HG03108 (cell line): ENCODE measurements around the gene SLC24A3.

Experiments used
- ATAC-seq: cut with Tn5 transposase; IDR thresholded peaks from one replicate; pipeline ENCODE4 v1.9.1; 2021; ENCODE audit warnings: moderate library complexity; ENCODE audit not compliant: unreplicated experiment

The SLC24A3 gene

DNA sequence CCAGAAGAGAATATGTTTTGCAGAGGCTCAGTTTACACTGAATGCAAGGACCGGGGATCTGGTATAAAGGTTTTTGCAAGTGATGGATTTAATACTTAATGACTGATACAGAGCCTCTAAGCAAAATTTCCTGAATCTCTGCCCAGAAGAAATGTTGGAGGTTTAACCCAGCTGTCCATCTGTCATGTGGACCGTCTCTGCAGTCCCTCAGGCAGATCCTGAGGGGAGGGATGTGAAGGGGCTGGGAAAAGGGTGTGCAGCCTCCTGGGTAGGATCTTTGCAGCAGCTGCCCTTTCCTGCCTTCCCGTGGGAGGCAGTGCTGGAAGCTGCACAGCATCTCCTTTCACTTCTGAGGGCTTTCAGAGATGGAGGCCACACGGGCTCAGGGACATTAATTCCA lies 207.0 kb downstream of the SLC24A3 start:
- no peak for ATAC-seq

DNA sequence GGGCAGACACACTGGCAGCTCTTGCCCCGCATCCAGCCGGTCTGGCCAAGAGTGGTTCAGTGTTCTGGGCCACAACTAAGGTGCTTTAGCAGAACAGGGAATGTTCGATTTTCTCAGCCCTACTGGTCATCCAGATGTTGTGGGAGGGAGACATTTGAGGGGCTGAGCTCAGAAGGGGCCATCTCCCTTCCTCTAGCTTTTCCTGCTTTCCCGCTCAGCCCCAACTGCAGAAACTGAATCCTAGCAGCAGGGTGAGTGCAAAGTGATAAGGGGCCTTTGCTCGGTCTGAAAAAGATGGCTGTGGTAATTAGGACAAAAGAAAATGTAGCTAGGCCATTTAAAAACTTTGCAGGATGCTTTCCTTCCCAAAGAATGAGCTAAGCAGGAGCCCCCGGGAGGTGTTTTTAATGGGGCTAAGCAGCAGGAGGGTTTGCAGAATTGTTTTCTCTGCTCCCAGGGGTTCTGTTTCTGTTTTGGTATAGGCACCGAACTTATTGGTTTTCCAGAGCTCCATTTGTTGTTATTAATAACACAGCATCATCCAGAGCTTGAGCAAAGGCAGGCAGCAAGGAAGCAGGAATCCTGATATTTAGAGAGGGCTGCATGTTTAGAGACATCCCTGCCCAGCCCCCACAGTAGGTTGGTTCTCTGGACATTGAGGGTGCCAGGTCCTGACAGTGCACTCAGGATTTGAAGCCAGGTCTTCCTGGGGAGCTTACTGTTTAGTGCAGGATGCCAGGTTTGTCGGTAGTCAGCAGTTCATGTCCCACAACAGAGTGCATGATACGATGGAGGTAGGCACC lies 210.9 kb downstream of the SLC24A3 start:
- no peak for ATAC-seq

DNA sequence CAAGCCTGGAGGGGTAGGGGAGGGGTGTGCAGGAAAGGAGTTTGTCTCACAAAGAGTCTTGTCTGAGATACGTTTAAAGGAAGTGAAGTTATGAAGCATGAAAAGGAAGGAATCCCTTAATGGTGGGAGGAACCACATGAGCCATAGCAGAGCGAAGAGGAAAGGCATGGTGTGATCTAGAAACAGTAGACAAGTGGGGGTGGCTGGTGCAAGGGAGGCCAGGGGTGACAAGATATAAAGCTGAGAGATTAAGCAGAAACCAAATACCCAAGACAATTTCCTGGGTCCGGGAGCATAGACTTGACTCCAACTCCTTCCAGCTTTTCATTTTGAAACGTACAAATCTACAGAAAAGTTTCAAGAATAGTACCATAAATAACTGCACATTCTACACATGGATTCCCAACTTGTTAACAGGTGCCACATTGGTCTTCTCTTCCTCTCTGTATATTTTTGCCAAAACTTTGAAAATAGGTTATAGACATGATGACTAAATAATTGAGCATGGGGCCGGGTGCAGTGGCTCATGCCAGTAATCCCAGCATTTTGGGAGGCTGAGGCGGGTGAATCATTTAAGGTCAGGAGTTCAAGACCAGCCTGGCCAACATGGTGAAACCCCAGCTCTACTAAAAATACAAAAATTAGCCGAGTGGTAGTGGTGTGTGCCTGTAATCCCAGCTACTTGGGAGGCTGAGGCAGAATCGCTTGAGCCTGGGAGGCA lies 211.6 kb downstream of the SLC24A3 start:
- no peak for ATAC-seq

DNA sequence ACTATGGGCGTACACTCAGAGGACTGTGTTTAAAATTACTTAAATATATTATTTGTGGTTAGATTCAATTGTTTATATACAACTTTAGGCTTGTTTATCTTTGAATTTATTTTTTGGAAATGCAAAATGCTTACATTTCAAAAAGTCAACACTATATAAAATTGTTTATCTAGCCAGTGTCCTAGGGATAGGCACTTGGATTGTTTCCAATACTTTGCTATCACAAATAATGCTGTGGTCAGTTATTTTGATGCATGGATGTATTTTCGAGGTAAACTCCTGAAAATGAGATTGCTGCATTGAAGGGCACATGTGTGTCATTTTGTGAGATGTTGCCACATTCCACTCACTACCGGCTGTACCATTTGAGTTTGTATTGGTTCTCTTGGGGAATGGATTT lies 213.9 kb downstream of the SLC24A3 start:
- no peak for ATAC-seq

DNA sequence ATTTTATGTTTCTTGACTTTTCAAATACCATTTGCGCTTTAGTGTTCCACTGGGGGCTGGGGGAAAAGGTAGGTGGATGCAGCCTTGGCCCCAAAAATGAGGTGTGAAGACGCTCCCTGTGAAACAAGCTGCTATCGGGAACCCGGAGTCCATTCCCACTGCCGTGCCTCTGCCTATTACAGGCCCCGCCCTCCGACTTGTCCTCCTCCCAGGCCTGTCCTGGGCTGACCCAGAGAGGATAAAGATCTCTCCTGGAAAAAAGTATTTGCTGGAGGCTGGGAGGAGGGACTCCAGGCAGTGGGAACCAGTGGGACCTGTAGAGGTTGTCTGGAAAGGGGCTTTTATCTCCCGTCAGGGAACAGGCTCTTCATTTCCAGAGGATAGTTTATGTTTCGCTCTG lies 215.0 kb downstream of the SLC24A3 start:
- ATAC-seq, result no peak

DNA sequence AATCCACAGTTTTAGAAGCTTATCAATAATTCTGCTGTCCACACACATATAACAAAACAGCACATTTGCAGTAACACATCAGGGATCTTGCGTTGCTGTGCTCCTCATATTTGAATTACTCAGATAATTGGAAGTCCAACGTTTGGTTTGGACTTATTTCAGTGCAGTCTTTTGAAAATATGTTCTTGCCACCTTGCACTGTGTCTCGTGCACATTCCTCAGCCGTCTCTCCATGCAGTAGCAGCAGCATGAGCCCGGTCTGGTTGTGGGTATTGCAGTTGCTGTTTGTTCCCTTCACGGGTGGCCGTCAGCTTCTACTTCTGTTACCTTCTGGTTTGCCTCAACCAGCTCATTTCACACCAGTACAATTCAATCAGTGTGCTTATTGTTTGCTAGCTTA lies 215.5 kb downstream of the SLC24A3 start:
- no peak for ATAC-seq

DNA sequence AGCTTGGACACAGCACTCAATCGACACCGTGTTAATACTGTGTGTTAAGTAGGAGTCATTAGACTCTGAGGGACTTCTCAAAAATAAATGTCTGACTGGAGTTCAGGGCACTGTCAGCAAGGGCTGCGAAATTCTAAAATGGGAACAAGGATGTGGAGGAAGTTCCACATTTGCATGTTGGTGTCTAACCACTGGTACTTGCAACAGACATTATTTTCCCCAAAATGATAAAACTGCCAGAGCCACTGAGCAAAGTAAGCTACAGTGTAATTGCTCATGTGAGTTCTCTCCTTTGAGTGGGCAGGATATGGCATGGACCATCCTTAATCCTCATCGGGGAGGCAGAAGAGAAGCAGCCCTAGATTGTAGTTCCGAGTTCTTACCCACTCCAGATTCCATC lies 215.9 kb downstream of the SLC24A3 start:
- no peak for ATAC-seq

DNA sequence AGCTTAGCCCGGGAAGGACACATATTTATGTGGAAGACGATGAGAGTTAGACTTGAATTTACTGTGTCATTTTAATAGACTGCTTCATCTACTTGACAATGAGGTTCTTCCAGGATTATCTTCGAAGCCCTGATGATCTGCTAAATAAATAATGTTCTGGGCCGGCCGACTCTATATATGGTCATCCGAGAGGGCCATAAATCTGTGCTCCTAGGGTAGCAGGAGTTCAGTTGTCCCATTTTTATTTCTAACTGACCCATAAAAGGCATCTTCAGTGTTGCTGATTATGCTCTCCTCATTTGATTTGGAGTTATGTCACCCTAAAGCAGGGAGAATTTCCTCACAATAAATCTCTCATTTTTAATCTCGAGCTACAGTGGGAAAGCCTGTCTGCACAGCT lies 217.1 kb downstream of the SLC24A3 start:
- no peak for ATAC-seq

DNA sequence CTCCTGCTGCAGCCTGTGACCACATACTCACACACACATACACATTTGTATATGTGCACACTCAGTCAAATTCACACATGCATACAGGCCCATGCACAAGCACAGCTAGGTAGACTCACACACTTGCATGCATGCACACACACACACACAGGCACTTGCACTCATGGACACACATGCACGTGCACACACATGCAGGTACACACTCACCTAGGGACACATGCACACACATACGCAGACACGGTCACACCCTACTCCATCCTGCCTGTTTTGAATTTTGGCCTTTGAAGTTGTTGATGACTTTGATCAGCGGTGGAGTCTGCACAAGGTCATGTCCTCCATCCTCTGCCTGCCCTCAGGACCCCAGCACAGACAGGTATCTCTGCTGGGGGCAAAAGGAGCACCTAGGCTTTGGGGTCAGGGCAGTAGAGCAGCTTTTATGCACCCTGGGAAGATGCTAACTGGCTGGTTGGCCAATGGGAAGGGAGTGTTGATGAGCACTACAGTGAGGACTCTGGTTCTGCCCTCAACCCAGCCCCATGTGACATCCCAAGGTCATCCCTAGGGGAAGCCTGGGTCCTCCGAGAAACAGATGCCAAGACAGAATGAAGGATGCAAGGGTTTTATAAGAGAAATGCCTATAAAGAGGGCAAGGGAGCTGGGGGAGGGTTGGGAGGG lies 218.3 kb downstream of the SLC24A3 start:
- ATAC-seq, result no peak

DNA sequence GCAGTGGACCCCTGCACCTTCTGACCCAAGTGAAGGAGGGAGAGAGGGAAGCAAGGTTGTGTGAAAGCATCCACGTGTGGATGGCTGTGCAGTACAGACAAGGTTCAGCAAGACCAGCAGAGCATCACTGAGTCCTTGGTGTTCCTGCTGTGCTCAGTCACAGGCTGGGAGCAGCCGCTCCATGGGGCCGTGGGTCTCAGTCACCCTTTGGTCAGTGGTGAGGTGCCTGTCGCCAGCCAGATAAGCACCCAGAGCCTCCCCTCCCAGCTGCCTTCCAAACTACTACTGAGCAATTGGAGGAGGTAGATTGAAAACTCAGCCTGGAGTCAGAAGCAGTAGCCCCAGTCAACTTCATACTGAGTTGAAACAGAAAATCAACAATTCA lies 218.9 kb downstream of the SLC24A3 start:
- no peak for ATAC-seq

DNA sequence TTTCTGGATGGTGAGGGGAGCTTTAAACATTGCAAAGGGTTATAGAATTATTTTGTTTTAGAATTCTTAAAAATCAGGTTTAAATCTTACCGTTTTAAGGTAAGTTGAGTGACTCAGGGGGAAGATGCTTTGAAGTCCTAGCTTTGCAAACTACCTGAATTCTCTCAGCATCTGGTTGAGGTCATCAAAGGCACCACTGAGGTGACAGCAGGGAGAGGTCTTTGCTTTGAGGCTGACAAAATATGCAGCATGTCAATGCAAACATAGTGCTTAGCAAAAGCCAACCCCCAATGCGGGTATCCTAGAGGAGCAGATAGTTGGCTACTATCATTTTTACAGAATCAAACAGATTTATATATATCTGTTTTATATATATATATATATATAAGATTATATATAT lies 219.5 kb downstream of the SLC24A3 start:
- ATAC-seq, result no peak

DNA sequence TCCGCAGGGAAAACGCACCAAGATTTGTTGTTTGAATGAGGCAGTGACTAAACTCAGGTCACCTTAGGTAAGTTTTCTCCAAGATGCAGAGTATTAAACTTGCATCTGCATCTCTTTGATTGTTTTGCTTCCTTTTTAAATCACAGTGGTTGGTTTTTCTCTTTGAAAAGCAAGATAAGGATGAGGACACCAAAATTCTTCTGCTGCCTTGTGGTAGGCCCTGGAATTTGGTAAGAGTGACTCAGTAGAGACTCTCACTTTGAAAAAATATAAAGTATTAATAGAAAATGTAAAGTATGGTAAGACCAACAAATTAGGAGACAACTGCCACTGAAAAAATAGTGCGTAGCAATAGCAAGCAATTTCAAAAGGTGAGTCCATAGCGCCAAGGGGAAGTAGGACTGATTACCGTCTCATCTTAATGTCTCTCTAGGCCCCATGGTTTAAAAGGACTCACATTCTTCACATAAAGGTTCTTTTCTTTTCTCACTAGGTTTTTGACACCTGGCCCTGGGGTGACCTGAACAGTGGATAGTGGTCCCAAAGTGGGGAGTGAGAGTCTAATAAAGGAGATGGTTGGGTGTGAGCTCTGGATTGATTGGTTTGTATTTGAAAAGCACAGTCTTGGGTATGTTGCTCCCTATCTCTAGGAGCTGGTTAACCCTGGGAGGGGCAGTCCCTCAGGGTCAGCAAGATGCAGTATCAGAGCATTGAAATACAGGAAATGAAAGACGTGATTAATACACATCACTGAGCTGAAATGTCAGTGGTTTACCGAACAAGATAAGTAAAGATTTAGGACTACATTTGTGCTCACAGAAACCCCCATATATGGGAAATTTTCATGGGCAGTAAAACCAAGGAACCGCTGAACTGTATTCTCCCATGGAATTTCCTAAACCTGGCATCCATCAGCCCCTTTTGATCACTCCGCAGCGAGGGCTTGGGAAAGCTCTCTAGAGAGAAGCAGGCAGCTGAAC lies 221.2 kb downstream of the SLC24A3 start:
- ATAC-seq, result no peak

DNA sequence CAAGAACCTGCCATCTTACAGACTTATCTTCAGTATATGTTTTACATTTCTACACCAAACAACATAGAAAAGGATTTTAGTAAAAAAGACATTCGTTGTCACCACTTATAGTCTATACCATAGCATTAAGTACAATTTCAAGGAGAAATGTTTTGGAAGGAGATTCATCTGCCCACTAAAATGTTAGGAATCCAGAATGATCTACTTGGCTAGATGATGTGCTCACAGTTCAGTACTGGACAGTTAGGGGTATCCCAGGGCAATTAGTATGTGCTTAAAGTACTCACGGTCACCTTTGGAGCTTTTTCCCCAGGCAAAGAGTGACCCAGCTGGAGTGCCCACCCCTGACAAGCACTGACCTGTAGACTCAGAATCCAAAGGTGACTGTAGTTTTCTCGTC lies 222.9 kb downstream of the SLC24A3 start:
- no peak for ATAC-seq

DNA sequence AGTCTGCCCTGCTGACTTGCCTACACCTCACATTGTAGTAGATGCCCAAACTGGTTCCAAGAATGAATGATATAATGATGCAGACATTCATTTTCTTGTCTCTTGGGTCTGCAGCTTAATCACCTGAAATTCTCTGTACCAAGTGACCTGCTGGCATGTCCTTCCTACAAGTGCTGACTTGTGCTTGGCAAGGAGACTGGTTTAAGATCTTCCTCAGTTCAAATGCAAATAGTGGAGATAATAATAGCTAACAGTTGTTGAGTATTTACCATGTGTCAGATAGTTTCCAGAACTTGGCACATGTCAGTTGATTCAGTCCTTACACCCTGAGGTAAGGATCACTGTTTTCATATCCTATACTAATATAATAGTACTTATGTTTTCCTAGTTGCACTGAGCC lies 223.4 kb downstream of the SLC24A3 start:
- ATAC-seq, result no peak

DNA sequence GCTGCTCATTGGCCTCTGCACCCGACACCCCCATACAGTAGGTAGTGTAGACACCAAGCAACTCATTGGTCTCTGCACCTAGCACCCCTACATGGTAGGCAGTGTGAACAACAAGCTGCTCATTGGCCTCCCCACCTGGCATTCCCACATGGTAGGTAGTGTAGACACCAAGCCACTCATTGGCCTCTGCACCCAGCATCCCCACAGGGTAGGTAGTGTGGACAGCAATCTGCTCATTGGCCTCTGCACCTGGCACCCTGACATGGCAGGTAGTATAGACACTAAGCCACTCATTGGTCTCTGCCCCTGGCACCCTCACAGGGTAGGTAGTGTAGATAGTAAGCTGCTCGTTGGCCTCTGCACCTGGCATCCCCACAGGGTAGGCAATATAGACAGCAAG lies 226.0 kb downstream of the SLC24A3 start:
- ATAC-seq, result no peak

DNA sequence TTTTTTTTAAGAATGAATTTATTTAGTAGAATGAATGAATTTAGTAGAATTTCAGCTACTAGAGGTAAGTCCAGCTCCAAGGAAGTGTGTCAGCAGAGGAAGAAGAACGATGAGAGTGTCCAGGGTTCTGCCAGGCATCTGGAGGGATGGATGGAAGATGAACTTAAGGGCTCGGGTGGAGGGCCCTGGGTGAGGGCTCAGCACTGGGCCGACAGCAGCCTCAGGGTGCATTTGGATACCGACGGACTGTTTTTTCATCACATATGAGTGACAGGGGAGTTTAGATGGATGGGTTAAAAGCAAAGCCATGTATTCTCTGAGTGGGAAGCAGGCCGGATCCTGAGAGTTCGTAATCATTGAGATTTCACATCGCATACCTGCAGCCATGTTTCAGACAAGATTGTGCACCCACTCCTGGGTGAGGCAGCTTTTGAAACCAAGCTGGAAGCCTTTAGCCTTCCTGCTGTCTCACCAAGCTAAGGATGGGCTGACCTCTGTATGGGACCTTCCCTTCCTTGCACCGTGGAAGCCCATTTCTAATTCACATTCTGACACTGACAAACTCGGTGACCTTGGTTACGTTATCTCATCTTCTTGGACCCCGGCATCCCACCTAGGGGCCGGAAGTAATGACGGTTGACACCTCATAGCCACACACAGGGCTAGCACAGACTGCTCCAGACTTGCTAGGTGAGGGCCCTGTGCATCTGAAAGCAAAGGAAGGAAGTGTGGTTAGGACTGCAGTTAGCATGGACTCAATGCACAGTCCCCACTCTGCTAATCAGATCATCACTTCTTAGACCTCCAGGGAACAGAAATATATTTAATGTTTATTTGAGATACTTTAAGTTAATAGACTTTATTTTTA lies 228.5 kb downstream of the SLC24A3 start:
- no peak for ATAC-seq

DNA sequence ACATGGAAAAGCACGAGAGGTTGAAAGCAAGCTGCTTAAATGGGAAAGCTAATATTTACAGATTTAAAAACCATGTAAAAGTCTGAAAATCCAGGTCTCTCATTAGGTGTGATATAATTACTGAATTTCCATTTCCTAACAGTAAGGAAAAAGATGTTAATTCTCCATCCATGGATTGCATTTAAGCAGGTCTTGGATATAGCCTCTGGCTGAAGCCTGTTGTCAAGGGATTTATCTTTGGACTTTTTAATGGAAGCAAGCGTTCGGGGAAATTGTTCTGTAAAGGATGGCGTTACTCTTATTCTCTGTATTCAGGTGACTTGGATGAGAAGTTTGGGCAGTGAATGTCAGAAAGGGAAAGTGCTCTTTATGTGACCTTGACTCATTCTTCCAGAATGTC lies 233.8 kb downstream of the SLC24A3 start:
- no peak for ATAC-seq

DNA sequence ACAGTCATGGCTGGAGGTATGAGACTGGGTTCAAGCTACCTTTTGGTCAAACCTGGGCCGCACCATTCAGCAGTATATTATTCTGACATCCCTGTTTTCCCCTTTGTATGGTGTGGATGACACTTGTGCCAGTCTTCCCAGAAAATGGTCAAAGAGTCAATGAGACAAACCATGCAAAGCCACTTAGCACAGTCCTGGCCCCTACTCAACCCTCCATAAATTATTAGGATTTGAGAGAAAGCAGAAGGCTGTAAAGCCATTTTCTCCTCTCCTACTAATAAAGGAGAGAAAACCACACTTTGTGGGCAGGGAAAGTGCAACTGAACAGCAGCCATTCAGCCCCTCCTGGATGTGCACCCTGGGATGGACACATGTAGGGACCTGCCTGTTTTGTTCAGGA lies 236.2 kb downstream of the SLC24A3 start:
- ATAC-seq, result no peak

DNA sequence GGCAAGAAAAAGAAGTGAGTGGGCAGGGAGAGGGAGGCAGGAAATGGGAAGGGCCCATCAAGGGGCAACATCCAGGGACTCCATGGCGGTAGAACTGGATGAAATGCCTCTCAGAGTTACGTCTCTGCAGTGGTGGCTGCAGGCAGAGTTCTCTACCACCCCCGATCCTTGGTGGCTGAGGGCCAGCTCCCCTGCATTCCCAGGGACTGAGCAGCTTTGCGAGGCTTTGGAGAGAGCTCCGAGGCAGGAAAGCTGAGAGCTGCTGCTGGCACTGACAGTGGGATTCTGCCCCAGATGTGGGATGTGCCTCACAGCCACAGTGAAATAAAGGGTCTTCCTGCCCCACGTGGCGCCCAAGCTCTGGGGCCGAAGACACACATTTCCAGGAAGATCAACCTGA lies 236.6 kb downstream of the SLC24A3 start:
- no peak for ATAC-seq
